OCI-LY7 (cell line): ENCODE data around the gene TRMU.

Experiments used
- CTCF ChIP-seq: fragments of 200-600 bp; sonication (generic); conservative IDR thresholded peaks from 2 replicates; pipeline ENCODE4 v1.5.1; 2014; ENCODE audit warnings: mild to moderate bottlenecking, antibody characterized with exemption, low read length, moderate library complexity, mixed read lengths
- EZH2phosphoT487 ChIP-seq: fragments of 200-600 bp; sonication (generic); IDR thresholded peaks from 2 replicates; pipeline ENCODE4 v1.6.1; 2018; ENCODE audit warnings: low read depth, borderline replicate concordance, mild to moderate bottlenecking, mixed run types, antibody characterized with exemption, low read length, moderate library complexity, mixed read lengths

- no peak for TF ChIP-seq CTCF
- TF ChIP-seq EZH2phosphoT487: no peak
These were observed 17.9 kb upstream of the TRMU start for GRCh38 chr22:46317646-46318045.
